WTC11 (cell line): ENCODE results near the gene HECTD3. TPM values are rescaled to one million over a fixed set of nuclear protein-coding genes. Genes with fewer than 3 reads are reported as not detected.

Experiments
- ATAC-seq: fragments of 200-7000 bp; cut with Tn5 transposase; 2 replicates; pipeline ENCODE4 v1.10.0; 2021; ENCODE audit warnings: mild to moderate bottlenecking, moderate library complexity
- CTCF ChIA-PET: fragments of 300-600 bp; sonication (Branson Sonifier 250); formaldehyde crosslinking; loops from one replicate; lab custom pipeline; 2021; ENCODE audit warnings: antibody characterized with exemption; lab: Charles Lee
- POLR2A ChIA-PET: fragments of 350-600 bp; sonication (Branson Sonifier 250); formaldehyde crosslinking; loops from one replicate; lab custom pipeline; 2021; ENCODE audit warnings: antibody characterized with exemption; lab: Charles Lee
- DNase-seq: peaks from one replicate; pipeline ENCODE4 v3.0.0; 2021; ENCODE audit warnings: low spot score
- H3K27ac Mint-ChIP-seq: 2 replicates; pipeline ENCODE4 v1.8.0; 2021; ENCODE audit warnings: mixed read lengths
- H3K27me3 Mint-ChIP-seq: 2 replicates; pipeline ENCODE4 v1.8.0; 2021; ENCODE audit warnings: low read depth, mild to moderate bottlenecking, moderate library complexity, mixed read lengths
- H3K36me3 Mint-ChIP-seq: 2 replicates; pipeline ENCODE4 v1.8.0; 2021; ENCODE audit warnings: mixed read lengths
- H3K4me1 Mint-ChIP-seq: 2 replicates; pipeline ENCODE4 v1.8.0; 2022; ENCODE audit warnings: mixed read lengths
- H3K4me3 Mint-ChIP-seq: 2 replicates; pipeline ENCODE4 v1.8.0; 2021; ENCODE audit warnings: mild to moderate bottlenecking, moderate library complexity, mixed read lengths
- H3K9me3 Mint-ChIP-seq: 2 replicates; pipeline ENCODE4 v1.8.0; 2021; ENCODE audit warnings: mixed read lengths
- AFF4 ChIP-seq: sonication (generic); formaldehyde crosslinking; IDR thresholded peaks from 2 replicates; pipeline ENCODE4 v1.8.1; 2023; ENCODE audit warnings: mild to moderate bottlenecking, missing genetic modification reagents, borderline replicate concordance
- AR ChIP-seq: fragments of 250-450 bp; sonication (Bioruptor Pico); IDR thresholded peaks from 2 replicates; pipeline ENCODE4 v1.9.0; 2021; ENCODE audit warnings: mild to moderate bottlenecking
- ATF3 ChIP-seq: sonication (generic); formaldehyde crosslinking; conservative IDR thresholded peaks from 2 replicates; pipeline ENCODE4 v1.8.1; 2022; ENCODE audit warnings: mild to moderate bottlenecking, missing genetic modification reagents
- E2F4 ChIP-seq: sonication (generic); formaldehyde crosslinking; IDR thresholded peaks from 2 replicates; pipeline ENCODE4 v1.8.1; 2022; ENCODE audit warnings: low read depth, mild to moderate bottlenecking, moderate library complexity, missing genetic modification reagents, borderline replicate concordance
- ESRRA ChIP-seq: sonication (generic); formaldehyde crosslinking; IDR thresholded peaks from 2 replicates; pipeline ENCODE4 v1.8.1; 2022; ENCODE audit warnings: mild to moderate bottlenecking, missing genetic modification reagents, borderline replicate concordance
- FOXK1 ChIP-seq: sonication (generic); formaldehyde crosslinking; IDR thresholded peaks from 2 replicates; pipeline ENCODE4 v1.8.0; 2022; ENCODE audit warnings: mild to moderate bottlenecking, moderate library complexity, missing genetic modification reagents
- FOXP1 ChIP-seq: sonication (generic); formaldehyde crosslinking; IDR thresholded peaks from 2 replicates; pipeline ENCODE4 v1.8.0; 2022; ENCODE audit warnings: missing genetic modification reagents, mild to moderate bottlenecking, moderate library complexity, borderline replicate concordance
- FOXP4 ChIP-seq: sonication (generic); formaldehyde crosslinking; IDR thresholded peaks from 2 replicates; pipeline ENCODE4 v1.8.0; 2022; ENCODE audit warnings: mild to moderate bottlenecking, missing genetic modification reagents
- HMGA2 ChIP-seq: fragments of 250-450 bp; sonication (Bioruptor Pico); IDR thresholded peaks from 2 replicates; pipeline ENCODE4 v1.4.0; 2021; ENCODE audit warnings: mild to moderate bottlenecking, moderate library complexity
- MLX ChIP-seq: sonication (generic); formaldehyde crosslinking; IDR thresholded peaks from 2 replicates; pipeline ENCODE4 v1.8.1; 2023; ENCODE audit warnings: mild to moderate bottlenecking, missing genetic modification reagents, moderate library complexity
- NFYB ChIP-seq: sonication (generic); formaldehyde crosslinking; conservative IDR thresholded peaks from 2 replicates; pipeline ENCODE4 v1.8.0; 2022; ENCODE audit warnings: low read depth, missing genetic modification reagents
- NR2C2 ChIP-seq: sonication (generic); formaldehyde crosslinking; IDR thresholded peaks from 2 replicates; pipeline ENCODE4 v1.8.0; 2022; ENCODE audit warnings: mild to moderate bottlenecking, missing genetic modification reagents
- PREB ChIP-seq: sonication (generic); formaldehyde crosslinking; IDR thresholded peaks from 2 replicates; pipeline ENCODE4 v1.8.1; 2022; ENCODE audit warnings: mild to moderate bottlenecking, missing genetic modification reagents, moderate library complexity, borderline replicate concordance
- RELA ChIP-seq: sonication (generic); formaldehyde crosslinking; IDR thresholded peaks from 2 replicates; pipeline ENCODE4 v1.8.1; 2022; ENCODE audit warnings: missing genetic modification reagents, mild to moderate bottlenecking, borderline replicate concordance
- TP53 ChIP-seq: sonication (generic); formaldehyde crosslinking; IDR thresholded peaks from 2 replicates; pipeline ENCODE4 v1.8.1; 2023; ENCODE audit warnings: mild to moderate bottlenecking, missing genetic modification reagents
- ZBTB21 ChIP-seq: sonication (generic); formaldehyde crosslinking; IDR thresholded peaks from 2 replicates; pipeline ENCODE4 v1.8.1; 2023; ENCODE audit warnings: mild to moderate bottlenecking, missing genetic modification reagents, borderline replicate concordance
- ZNF138 ChIP-seq: sonication (generic); formaldehyde crosslinking; conservative IDR thresholded peaks from 2 replicates; pipeline ENCODE4 v1.8.1; 2022; ENCODE audit warnings: mild to moderate bottlenecking, moderate library complexity, missing genetic modification reagents
- total RNA-seq: library from RNA; stranded (reverse); gene quantifications from 3 replicates; pipeline ENCODE4 v1.2.3, GENCODE V29; 2021

Gene HECTD3
- total RNA-seq, 1 experiment from 2014 or later = 39.5 TPM

- TF ChIP-seq MLX (CRISPR knock-in tag) = no peak
- TF ChIP-seq, all 79 proteins: peak for 0
These were observed 34.9 kb downstream of the HECTD3 start (continued) for GRCh38 chr1:44976252-44976651.

GRCh38 chr1:44973645-44974044, 37.5 kb downstream of the HECTD3 start:
- Mint-ChIP-seq H3K27ac (no peak overlapping the region), H3K9me3 (peaks cover 17% of the 10 kb centered on the region), H3K4me1 (no peaks in the 10 kb centered on the region)

More at GRCh38 chr1:44973645-44974044, 37.5 kb downstream of the HECTD3 start:
- Mint-ChIP-seq H3K36me3 (peaks cover 34% of the 10 kb centered on the region), H3K27me3 (no peaks in the 10 kb centered on the region), H3K4me3 (no peak overlapping the region)
- TF ChIP-seq NR2C2 (CRISPR knock-in tag) = no peak
- TF ChIP-seq ZNF138 (CRISPR knock-in tag) = no peak
- no peak for TF ChIP-seq HMGA2 (CRISPR knock-in tag)
- no peak for TF ChIP-seq RELA
- no peak for TF ChIP-seq TP53 (CRISPR knock-in tag)
- TF ChIP-seq FOXK1 = no peak
- TF ChIP-seq FOXP1 = no peak
- TF ChIP-seq PREB (CRISPR knock-in tag) = no peak
- TF ChIP-seq FOXP4 (CRISPR knock-in tag) = no peak
- TF ChIP-seq AFF4 (CRISPR knock-in tag) = no peak
- no peak for TF ChIP-seq ATF3
- TF ChIP-seq AR (CRISPR knock-in tag) = no peak
- no peak for TF ChIP-seq NFYB (CRISPR knock-in tag)
- no peak for TF ChIP-seq ESRRA (CRISPR knock-in tag)
- no peak for TF ChIP-seq E2F4 (CRISPR knock-in tag)
- TF ChIP-seq ZBTB21 = no peak
- no peak for DNase-seq
- ChIA-PET POLR2A (no interaction called here), CTCF (no interaction called here)
- no peak for ATAC-seq
